HG03442 (cell line): ENCODE results near the gene NKX6-1.

Experiments
- ATAC-seq: cut with Tn5 transposase; IDR thresholded peaks from one replicate; pipeline ENCODE4 v1.9.1; 2021; ENCODE audit warnings: mild to moderate bottlenecking, moderate library complexity; ENCODE audit not compliant: unreplicated experiment

Gene NKX6-1

GRCh38 chr4:84498203-84498934, 723 bp downstream of the NKX6-1 start:
- ATAC-seq: no peak

- ATAC-seq: no peak
Measured at GRCh38 chr4:84497504-84498202, 1.4 kb downstream of the NKX6-1 start.

DNA sequence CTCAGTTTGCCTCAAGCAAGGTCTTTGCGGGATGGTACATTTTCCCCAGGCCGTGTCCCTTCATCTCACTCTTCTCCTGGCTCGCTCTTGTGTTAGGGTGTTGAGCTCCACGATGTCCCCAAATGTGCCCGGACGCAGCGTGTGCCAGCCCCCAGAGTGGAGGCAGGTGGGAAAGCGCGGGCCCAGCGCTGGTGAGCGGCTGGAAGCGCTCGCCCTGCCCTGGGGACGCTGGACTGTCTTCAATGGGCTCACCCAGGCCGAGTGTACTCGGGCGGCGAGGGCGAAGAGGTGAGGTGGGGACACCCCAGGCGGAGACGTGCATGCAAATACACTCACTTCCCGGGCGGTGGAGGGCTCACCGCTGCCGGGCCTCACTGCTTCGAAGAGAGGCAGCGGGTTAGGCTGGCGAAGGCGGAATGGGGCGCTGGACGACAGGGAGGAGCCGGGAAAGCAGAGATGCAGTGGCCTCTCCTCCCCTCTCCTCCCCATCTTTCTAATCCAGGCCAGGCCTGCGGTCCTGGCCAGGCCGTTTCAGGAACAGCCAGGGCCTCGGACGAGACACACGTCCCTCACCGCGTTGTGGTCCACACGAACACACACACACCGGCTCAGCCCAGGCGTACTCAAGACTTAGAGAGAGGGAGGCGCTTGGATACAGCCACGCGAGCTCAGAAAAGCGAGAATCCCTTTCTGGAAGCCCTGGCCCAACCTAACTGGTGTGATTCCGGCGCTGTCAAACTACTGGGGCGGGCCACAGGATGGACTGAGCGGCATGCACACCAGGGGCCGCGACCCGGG, 2.2 kb downstream of the NKX6-1 start:
- ATAC-seq: no peak

DNA sequence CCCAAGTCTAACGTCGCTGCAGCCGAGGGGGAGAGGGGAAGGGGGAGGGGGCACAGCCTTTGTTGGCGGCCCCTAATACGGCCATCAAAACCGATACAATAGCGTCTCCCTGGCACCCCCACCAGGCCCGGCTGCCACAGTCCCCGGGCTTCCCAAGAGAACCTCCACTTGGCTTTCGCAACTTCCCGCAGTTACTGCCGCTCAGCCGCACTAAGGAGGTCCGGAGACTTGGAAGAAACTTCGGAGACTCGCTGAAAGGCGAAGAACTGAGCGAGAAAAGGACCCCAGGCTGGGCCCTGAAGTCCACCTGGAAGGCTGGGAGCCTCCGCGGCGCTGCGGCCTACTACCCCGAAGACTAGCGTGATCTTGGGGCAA, 2.8 kb downstream of the NKX6-1 start:
- ATAC-seq: no peak

- ATAC-seq: no peak
Measured at GRCh38 chr4:84495794-84496261, 3.3 kb downstream of the NKX6-1 start.

GRCh38 chr4:84495118-84495793, 3.8 kb downstream of the NKX6-1 start:
- ATAC-seq: no peak

GRCh38 chr4:84494531-84494930, 4.6 kb downstream of the NKX6-1 start:
- ATAC-seq: no peak

DNA sequence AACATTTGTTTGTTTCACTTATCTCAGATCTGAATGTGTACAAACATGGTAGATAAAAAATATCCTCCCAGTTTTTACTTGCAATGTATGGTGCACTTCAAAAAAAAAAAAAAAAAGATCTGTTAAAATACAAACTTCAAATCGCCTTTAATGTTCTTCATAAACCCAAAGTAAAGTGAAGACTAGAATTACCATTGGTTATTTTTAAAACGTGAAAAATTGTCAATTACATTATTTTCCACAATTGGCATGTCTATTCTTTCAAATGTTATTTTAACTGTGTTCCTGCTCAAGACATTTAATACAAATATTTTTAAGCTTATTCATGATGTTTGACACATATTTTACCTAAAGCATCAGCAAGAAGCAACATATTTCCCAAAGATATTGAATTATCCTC, 5.0 kb downstream of the NKX6-1 start:
- ATAC-seq: no peak

- ATAC-seq: no peak
Measured at GRCh38 chr4:84493092-84493850, 5.8 kb downstream of the NKX6-1 start.

DNA sequence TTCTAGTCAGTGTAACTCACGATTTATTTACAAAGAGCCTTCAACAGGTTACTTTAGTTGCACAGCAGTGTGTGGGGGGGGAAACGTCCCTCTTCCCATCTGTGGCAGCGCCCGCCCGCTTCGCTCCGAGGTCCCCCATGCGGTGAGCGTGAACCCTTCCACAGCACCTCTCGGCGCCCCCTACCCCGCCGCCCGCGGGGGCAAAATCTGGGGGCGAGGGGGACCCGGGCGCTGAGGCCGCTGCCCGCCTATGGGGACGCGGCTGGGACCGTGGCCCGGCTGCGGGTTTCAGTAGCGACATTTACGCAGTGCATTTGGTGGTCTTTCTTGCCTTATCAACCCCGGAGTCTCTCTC, 6.4 kb downstream of the NKX6-1 start:
- ATAC-seq: no peak

DNA sequence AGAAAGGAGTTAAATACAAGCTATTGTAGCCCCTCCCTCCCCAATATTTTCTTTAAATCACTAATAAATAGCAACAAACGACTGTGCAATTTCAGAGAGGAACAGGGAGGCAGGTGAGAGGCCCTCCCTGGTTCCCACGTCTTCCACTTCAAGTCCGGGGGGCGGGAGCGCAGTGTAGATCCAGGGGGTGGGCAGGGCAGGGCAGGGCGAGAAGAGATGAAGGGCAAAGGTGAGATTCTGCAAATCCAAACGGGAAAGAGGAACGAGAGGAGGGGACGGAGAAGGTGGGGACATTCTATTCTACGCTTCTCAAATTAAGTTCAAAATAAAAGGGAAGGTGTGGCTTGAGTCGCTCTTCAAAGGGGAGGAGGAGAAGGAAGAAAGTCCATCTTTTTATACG, 6.8 kb downstream of the NKX6-1 start:
- no peak for ATAC-seq

DNA sequence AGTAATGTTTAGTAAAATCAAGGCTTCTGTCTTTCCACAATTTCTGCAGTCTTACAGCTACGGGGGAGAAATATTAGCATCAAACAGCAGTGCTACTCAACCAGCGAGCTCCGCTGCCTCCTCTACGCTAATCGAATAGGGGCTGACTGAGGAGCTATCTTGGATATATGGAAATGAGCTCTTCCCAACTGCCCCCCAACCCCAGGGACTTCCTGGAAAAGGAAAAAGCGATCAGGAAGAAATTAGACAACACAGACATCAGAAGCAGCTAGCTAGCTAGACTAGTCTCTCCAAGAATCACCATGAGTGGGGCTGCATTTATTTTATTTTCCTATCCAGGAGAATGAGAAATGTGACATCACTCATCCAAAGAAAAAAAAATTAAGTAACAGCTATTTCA, 7.6 kb downstream of the NKX6-1 start:
- no peak for ATAC-seq

DNA sequence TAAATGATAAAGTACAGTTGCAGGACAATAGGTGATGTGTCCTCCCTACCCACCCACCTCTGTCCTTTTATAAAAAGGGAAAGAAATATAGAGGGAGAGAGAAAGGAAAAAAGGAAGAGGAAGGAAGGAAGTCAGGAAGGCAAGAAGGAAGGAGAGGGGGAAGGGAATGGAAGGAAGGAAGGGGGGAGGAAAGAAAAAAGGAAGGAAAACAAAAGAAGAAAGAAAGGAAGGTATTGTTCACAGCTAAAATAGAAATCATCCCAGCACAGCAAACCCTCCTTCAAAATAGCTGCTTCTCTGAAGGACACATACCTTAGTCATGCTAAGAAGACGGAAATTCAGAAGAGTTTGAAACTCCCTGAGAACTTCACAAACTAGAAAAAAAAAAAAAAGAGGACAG, 8.4 kb downstream of the NKX6-1 start:
- ATAC-seq: no peak

DNA sequence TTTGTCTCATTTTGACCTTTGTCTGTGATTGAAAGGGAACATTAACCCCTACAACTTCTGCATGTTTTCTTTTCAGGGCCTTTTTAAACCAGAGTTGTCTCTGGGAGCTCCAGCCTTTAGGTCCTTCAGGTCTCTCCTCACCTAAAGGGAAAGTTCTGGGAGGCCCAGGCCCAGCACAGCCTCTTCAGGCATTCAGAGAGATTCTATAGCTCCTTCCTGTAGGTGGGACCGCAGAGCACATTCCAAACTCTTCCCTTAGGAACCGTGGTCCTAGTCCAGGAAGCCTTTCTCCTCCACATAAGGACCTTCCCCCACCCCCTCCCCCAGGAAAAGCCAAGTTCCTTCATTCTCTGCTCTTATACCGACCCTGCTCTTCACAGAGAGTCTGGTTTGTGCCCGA, 14.9 kb downstream of the NKX6-1 start:
- ATAC-seq: no peak

- ATAC-seq: no peak
Measured at GRCh38 chr4:84483688-84484087, 15.4 kb downstream of the NKX6-1 start.

GRCh38 chr4:84482564-84483563, 16.2 kb downstream of the NKX6-1 start:
- ATAC-seq: no peak

GRCh38 chr4:84481860-84482245, 17.2 kb downstream of the NKX6-1 start:
- ATAC-seq: no peak

DNA sequence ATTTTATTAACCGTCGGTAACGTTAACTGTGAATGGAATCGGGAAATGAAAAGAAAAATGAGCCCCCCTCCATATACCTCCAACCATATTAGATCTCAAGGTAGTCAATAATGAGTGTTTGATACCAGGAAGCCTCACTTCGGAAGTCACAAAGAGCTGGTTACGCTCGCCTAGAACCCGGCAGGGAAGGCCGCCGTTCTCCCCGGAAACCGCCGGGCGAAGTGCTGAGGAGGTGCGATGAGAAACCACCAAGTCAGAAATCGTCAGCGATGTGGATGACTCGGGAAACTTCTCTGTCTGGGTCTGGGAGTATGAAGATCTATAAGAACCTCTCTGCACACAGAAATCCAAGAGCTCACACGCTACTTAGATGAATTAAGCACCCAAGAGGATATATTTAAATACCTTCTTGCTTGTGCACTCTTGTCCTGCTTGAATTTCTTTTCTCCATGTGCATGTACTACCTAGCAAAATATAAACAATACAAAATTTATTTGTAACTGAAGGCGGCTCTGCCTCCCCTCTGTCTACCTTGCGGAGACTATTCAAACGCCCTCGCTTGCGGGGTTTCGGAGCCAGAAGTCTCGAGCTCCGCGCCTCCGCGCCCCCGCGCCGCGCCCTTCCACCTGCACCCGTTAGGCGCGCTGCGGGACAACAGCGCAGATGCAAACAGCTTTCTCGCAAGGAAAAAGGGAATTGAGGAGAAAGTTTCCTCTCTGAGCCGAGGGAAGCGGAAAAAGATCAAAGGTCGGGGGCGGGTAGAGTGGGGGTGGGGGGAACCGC, 17.8 kb downstream of the NKX6-1 start:
- ATAC-seq: no peak

DNA sequence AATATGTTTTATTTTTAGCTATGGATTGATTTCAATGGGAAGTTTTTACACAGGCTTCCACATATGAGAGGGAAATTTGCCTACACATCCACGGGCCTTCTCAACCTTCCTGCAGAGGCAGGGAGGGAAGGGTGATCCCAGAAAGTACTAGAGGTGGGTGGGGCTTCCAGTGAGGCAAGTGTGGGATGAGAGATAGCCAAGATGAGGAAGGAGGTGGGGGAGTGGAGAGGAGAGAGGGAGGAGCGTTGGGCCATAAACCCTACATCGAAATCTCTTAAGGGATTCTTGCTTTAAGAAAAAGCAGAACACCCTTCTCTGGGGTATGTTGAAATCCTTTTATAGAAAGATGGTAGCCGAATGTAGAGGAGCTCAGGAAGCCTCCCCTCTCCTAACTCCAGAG, 19.0 kb downstream of the NKX6-1 start:
- no peak for ATAC-seq
